Endothelial cell of umbilical vein (primary cell): ENCODE measurements around the gene OCRL. TPM values are rescaled to one million over a fixed set of nuclear protein-coding genes. Genes with fewer than 3 reads are reported as not detected.
A peak's percentile ranks its signal among the peaks of the same experiment; 100 is the strongest.

Experiments
- BruUV-seq: library from RNA; stranded (reverse); fragments of 400-500 nt; replicated peaks from 2 replicates; lab custom pipeline; 2021; lab: Mats Ljungman, UMichigan
- CTCF ChIA-PET: fragments of 300-600, 350-600 bp; sonication (Branson Sonifier 250); formaldehyde crosslinking; loops from one replicate; lab custom pipeline; 2021; ENCODE audit warnings: antibody characterized with exemption, inconsistent platforms; lab: Charles Lee
- POLR2A ChIA-PET: fragments of 300-600, 350-600 bp; sonication (Branson Sonifier 250); formaldehyde crosslinking; loops from one replicate; lab custom pipeline; 2021; ENCODE audit warnings: antibody characterized with exemption, inconsistent platforms; lab: Charles Lee
- DNase-seq: peaks from one replicate; pipeline ENCODE4 v3.0.0-alpha.2; 2011; ENCODE audit warnings: low read depth, low spot score
- FAIRE-seq: peaks from 2 replicates; lab custom pipeline; 2011; peaks lifted over from hg19 to GRCh38; lab: Jason Lieb, UNC
- H2AFZ ChIP-seq: 2 replicates; pipeline ENCODE4 v1.6.0; 2012; ENCODE audit warnings: low read depth, low read length, control low read depth, inconsistent platforms
- H3K27ac ChIP-seq: 2 replicates; pipeline ENCODE4 v1.5.1; 2011; ENCODE audit warnings: low read depth, mild to moderate bottlenecking, control low read depth, low read length, moderate library complexity; ENCODE audit not compliant: insufficient read depth
- H3K27me3 ChIP-seq, 2 experiments: 2 replicates each; pipeline versions ENCODE4 v1.6.0 to v1.6.1; 2011; ENCODE audit warnings: low read length in 2 of 2, mixed read lengths in 1 of 2; ENCODE audit not compliant: control insufficient read depth in 2 of 2, insufficient read depth in 2 of 2
- H3K36me3 ChIP-seq, 2 experiments: 2 replicates in 1 of 2; 3 replicates in 1 of 2; pipeline ENCODE4 v1.5.1; 2011; ENCODE audit warnings: low read length in 2 of 2, mild to moderate bottlenecking in 1 of 2, moderate library complexity in 1 of 2; ENCODE audit not compliant: control insufficient read depth in 2 of 2, insufficient read depth in 2 of 2; ENCODE audit errors: extremely low read depth in 1 of 2
- H3K4me1 ChIP-seq: 3 replicates; pipeline ENCODE4 v1.5.1; 2011; ENCODE audit warnings: mild to moderate bottlenecking, low read length; ENCODE audit not compliant: control insufficient read depth, insufficient read depth; ENCODE audit errors: extremely low read depth
- H3K4me2 ChIP-seq: 2 replicates; pipeline ENCODE4 v1.6.1; 2011; ENCODE audit warnings: low read length, control low read depth, mixed read lengths; ENCODE audit not compliant: insufficient read depth
- H3K4me3 ChIP-seq, 3 experiments: fragments of 200-600 bp in 1 of 3; sonication (generic), shearing (Covaris generic) in 1 of 3; replicated peaks in 1 of 3; 2 replicates each; pipeline ENCODE4 v1.5.1; 2011 to 2016; ENCODE audit warnings: control low read depth in 3 of 3, low read length in 3 of 3, mild to moderate bottlenecking in 2 of 3, inconsistent platforms in 1 of 3, low read depth in 1 of 3, moderate library complexity in 1 of 3; ENCODE audit not compliant: insufficient read depth in 1 of 3
- H3K79me2 ChIP-seq: 2 replicates; pipeline ENCODE4 v1.6.0; 2012; ENCODE audit warnings: low read length, inconsistent platforms; ENCODE audit not compliant: control insufficient read depth, insufficient read depth
- H3K9ac ChIP-seq: replicated peaks from 2 replicates; pipeline ENCODE3; 2011; ENCODE audit warnings: low read length, control low read depth; ENCODE audit not compliant: insufficient read depth; ENCODE audit errors: extremely low read depth
- H3K9me1 ChIP-seq: replicated peaks from 3 replicates; pipeline ENCODE4 v1.6.0; 2011; ENCODE audit warnings: mild to moderate bottlenecking, low read length; ENCODE audit not compliant: control insufficient read depth, insufficient read depth; ENCODE audit errors: extremely low read depth
- H3K9me3 ChIP-seq: replicated peaks from 2 replicates; pipeline ENCODE4 v1.5.1; 2012; ENCODE audit warnings: low read length, inconsistent platforms; ENCODE audit not compliant: control insufficient read depth, insufficient read depth
- H4K20me1 ChIP-seq: replicated peaks from 2 replicates; pipeline ENCODE3; 2011; ENCODE audit warnings: mild to moderate bottlenecking, low read length; ENCODE audit not compliant: control insufficient read depth, insufficient read depth; ENCODE audit errors: extremely low read depth
- EZH2 ChIP-seq: IDR thresholded peaks from 2 replicates; pipeline ENCODE4 v1.6.1; 2012; ENCODE audit warnings: borderline replicate concordance, low read depth, mild to moderate bottlenecking, moderate library complexity, low read length, inconsistent platforms; ENCODE audit not compliant: severe bottlenecking
- FOS ChIP-seq: IDR thresholded peaks from 2 replicates; pipeline ENCODE4 v1.6.1; 2011; ENCODE audit warnings: mild to moderate bottlenecking, low read length, moderate library complexity, borderline replicate concordance; ENCODE audit not compliant: insufficient read depth
- GATA2 ChIP-seq: IDR thresholded peaks from 2 replicates; pipeline ENCODE4 v1.7.0; 2011; ENCODE audit warnings: low read depth, mild to moderate bottlenecking, moderate library complexity, mixed read lengths, low read length; ENCODE audit not compliant: insufficient read length, insufficient read depth
- JUN ChIP-seq: IDR thresholded peaks from 2 replicates; pipeline ENCODE4 v1.6.1; 2011; ENCODE audit warnings: borderline replicate concordance, low read depth; ENCODE audit not compliant: insufficient read length, insufficient read depth
- POLR2AphosphoS5 ChIP-seq: IDR thresholded peaks from 2 replicates; pipeline ENCODE4 v1.6.1; 2012; ENCODE audit warnings: low read depth, mild to moderate bottlenecking, control low read depth, low read length, moderate library complexity; ENCODE audit not compliant: insufficient read depth
- dilution Hi-C: fragments of 300-500 bp; cut with MboI; formaldehyde crosslinking; loops from one replicate; pipeline ENCODE4 v1.15.0; 2019; ENCODE audit warnings: low sequenced_read_pairs; ENCODE audit not compliant: extremely low pct_ligation_motif_present
- intact Hi-C: fragments of 100-400 bp; cut with micrococcal nuclease; formaldehyde crosslinking; loops from one replicate; pipeline ENCODE4 v1.10.0; 2022
- polyA plus RNA-seq, 4 experiments: library from polyadenylated mRNA; depleted of rRNA in 3 of 4; stranded (reverse) in 3 of 4; unstranded in 1 of 4; fragments of >200 nt; gene quantifications; 2 replicates each; pipeline versions ENCODE4 v1.2.1 to v1.2.3, GENCODE V29; 2011 to 2012; ENCODE audit warnings: missing spikeins in 1 of 4
- total RNA-seq: library from RNA; stranded (reverse); gene quantifications from 2 replicates; pipeline ENCODE4 v1.2.3, GENCODE V29; 2021

OCRL gene
- total and polyA plus RNA-seq, 2 donors (not counting 3 experiments of a cell fraction or from before 2014, with no cell fraction given) = 14.6 to 20.9 TPM

GRCh38 chrX:129495900-129496299 lies 44.2 kb upstream of the OCRL start:
- Histone ChIP-seq H3K4me3 (no peak overlapping the region), H3K4me1 (peaks cover 5% of the 10 kb centered on the region), H3K27me3 (no peaks in the 10 kb centered on the region), H3K4me2 (no peak overlapping the region), H3K79me2 (no peaks in the 10 kb centered on the region), H3K27ac (no peak overlapping the region), H4K20me1 (no peaks in the 10 kb centered on the region), H3K9me1 (no peaks in the 10 kb centered on the region), H3K9ac (no peak overlapping the region), H2AFZ (no peak overlapping the region), H3K36me3 (peaks cover 0 to 4% of the 10 kb centered on the region in 2 experiments), H3K9me3 (no peaks in the 10 kb centered on the region)
- DNase-seq (no peak), FAIRE-seq (no peak)
- ChIA-PET CTCF (no interaction called here), POLR2A (no interaction called here)
- intact Hi-C loops (no loop called here), dilution Hi-C loops (no loop called here)
- BruUV-seq = no TSS peak
- TF ChIP-seq EZH2 (no peak), FOS (peak; percentile 45), GATA2 (no peak)

DNA sequence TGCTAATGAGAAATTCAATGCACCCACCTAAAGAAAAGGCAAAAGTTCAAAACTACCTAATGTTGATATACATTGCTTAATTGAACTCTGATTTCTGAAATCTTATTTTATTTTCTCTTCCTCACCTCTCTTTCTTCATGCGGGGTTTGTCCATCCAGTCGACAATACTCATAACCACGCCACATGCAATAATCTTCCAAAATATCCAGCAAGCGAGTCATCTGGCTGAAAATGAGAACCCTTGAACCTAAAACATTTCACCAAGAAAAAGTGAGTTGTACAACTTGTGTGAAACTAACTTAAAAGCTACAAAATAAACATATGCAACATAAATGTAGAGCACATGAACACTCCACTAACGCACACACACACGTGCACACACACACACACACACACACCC lies 43.4 kb upstream of the OCRL start:
- H3K9ac ChIP-seq = no peak overlapping the region
- DNase-seq (no peak), FAIRE-seq (no peak)
- dilution Hi-C loops (no loop called here), intact Hi-C loops (no loop called here)
- no TSS peak for BruUV-seq
- no peak overlapping the region for H3K4me2 ChIP-seq
- no peak overlapping the region for H3K4me3 ChIP-seq
- no peaks in the 10 kb centered on the region for H3K9me1 ChIP-seq
- H4K20me1 ChIP-seq = no peaks in the 10 kb centered on the region
- CTCF ChIA-PET = no interaction called here
- H3K27me3 ChIP-seq = no peaks in the 10 kb centered on the region
- no peaks in the 10 kb centered on the region for H3K79me2 ChIP-seq
- H3K36me3 ChIP-seq = peaks cover 0 to 4% of the 10 kb centered on the region in 2 experiments
- no peak for TF ChIP-seq POLR2AphosphoS5
- TF ChIP-seq GATA2 = no peak
- TF ChIP-seq JUN = no peak
- POLR2A ChIA-PET = no interaction called here
- H3K27ac ChIP-seq = no peak overlapping the region
- H2AFZ ChIP-seq = no peak overlapping the region
- no peaks in the 10 kb centered on the region for H3K9me3 ChIP-seq
- peaks cover 5% of the 10 kb centered on the region for H3K4me1 ChIP-seq
